Thyroid gland (tissue), 4 donors: ENCODE results near the gene SMIM35. TPM values are rescaled to one million over a fixed set of nuclear protein-coding genes. Genes with fewer than 3 reads are reported as not detected.

Experiments used
- DNase-seq, 2 donors: peaks; one replicate each; pipeline ENCODE4 v3.0.0-alpha.2; 2019
- H3K27ac ChIP-seq, 3 donors: fragments of 200-600 bp; sonication (generic); 1 replicate in 2 of 3; 2 replicates in 1 of 3; pipeline ENCODE4 v1.5.1; 2016 to 2019; ENCODE audit warnings: mild to moderate bottlenecking in 1 of 3, moderate library complexity in 1 of 3
- H3K27me3 ChIP-seq: fragments of 200-600 bp; sonication (generic); one replicate; pipeline ENCODE4 v1.5.1; 2019
- H3K36me3 ChIP-seq, 2 donors: fragments of 200-600 bp; sonication (generic); one replicate each; pipeline ENCODE4 v1.5.1; 2016 to 2019
- H3K4me1 ChIP-seq, 2 donors: fragments of 200-600 bp; sonication (generic); one replicate each; pipeline ENCODE4 v1.5.1; 2017 to 2019
- H3K4me3 ChIP-seq, 3 donors: fragments of 200-600 bp; sonication (generic); replicated peaks in 1 of 3; 1 replicate in 2 of 3; 2 replicates in 1 of 3; pipeline ENCODE4 v1.5.1; 2016; ENCODE audit warnings: mild to moderate bottlenecking in 1 of 3
- H3K9me3 ChIP-seq: fragments of 200-600 bp; sonication (generic); one replicate; pipeline ENCODE4 v1.5.1; 2017
- CTCF ChIP-seq, 6 experiments: fragments of 200-600 bp in 3 of 6; fragments of 450-650 bp in 3 of 6; sonication (generic) in 3 of 6; IDR thresholded peaks; one replicate each; pipeline ENCODE4 v1.5.1; 2016 to 2019; ENCODE audit warnings: antibody characterized with exemption in 6 of 6, mild to moderate bottlenecking in 2 of 6, inconsistent platforms in 1 of 6, moderate library complexity in 1 of 6
- POLR2A ChIP-seq, 2 donors: fragments of 450-650 bp; IDR thresholded peaks; one replicate each; pipeline ENCODE4 v1.6.1; 2017; ENCODE audit warnings: antibody characterized with exemption in 2 of 2, mild to moderate bottlenecking in 2 of 2, moderate library complexity in 1 of 2
- WGBS, 2 donors: methylation state at CpG; one replicate each; pipeline ENCODE4 v1.1.5; 2017; 5-methylcytosine and 5-hydroxymethylcytosine counted together
- intact Hi-C: fragments of 100-400 bp; cut with DNase I; formaldehyde crosslinking; loops from one replicate; pipeline ENCODE4 v1.15.1; 2023
- total RNA-seq, 4 donors: library from RNA; depleted of rRNA; stranded (reverse); fragments of >200 nt; gene quantifications; one replicate each; pipeline ENCODE4 v1.2.3, GENCODE V29; 2016

The SMIM35 gene
- total RNA-seq, 4 donors from 2014 or later: not detected

DNA sequence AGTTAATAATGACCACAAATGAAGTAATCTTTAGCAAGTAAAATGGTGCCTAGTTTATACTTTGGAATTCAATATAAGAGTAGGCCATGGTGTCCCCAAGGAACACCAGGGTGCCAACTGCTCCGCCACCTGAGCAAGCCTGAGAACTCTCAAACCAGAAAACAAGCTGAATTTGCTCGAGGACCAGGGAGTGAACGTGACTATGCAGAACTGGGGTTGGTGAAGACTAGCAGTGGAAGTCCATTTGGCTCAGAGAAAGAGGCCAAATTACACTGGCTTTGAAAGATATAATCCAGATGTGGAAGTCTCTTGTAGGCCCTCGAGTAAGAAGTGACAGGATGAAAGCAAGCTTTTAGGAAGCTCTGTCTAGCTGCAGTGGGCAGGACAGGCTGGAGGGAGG lies 8.7 kb upstream of the SMIM35 start:
- no peak for TF ChIP-seq POLR2A (IDR thresholded peaks at IDR 0.05)
- no peak for TF ChIP-seq CTCF (IDR thresholded peaks at IDR 0.05)
- intact Hi-C loops: no loop called here

DNA sequence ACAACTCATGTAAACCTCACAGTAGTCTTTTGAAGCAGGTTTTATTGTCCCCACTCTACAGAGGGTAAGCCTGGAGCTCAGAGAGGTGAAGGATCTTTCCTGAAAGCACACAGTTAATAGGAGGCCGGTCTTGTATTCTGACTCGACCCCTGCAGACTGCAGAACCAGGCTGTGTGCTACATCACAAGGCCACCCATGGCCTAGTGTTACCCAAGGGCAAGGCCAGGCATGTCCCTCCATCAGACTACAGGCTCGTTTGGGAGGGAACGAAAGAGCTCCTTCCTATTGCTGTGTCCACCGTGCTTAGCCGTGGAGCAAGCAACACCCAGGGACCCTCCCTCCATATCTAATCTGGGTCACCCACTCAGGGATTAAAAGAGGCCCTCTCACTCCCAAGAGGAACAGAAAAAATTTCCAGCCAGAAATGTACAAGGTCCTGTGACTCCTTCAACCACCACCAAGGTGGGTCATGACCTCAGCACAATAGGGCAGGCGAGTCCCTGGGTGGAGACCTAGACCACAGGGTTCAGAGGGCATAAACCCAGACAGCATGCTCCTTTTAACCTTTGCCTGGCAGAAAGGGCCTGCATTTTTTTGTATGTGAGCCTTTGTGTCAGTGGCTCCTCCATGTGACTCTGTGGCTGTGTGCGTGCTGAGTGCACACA lies 6.3 kb upstream of the SMIM35 start:
- WGBS, 2 donors: 78 to 81% methylated on average over 7 to 8 of the region's 8 CpGs
- Histone ChIP-seq H3K36me3 (no peaks in the 10 kb centered on the region), H3K4me3 (no peak overlapping the region), H3K4me1 (peaks cover 0 to 14% of the 10 kb centered on the region in 2 donors), H3K9me3 (no peaks in the 10 kb centered on the region), H3K27ac (no peak overlapping the region), H3K27me3 (no peaks in the 10 kb centered on the region)
- TF ChIP-seq POLR2A (IDR thresholded peaks at IDR 0.05) (no peak), CTCF (IDR thresholded peaks at IDR 0.05) (no peak)
- DNase-seq: no peak
- intact Hi-C loops: no loop called here

More for the DNA sequence above, 8.7 kb upstream of the SMIM35 start:
- peak overlapping the region in 1 of 3 donors; percentile 10 for H3K27ac ChIP-seq
- no peak for DNase-seq
- H3K4me3 ChIP-seq: no peak overlapping the region
- no peaks in the 10 kb centered on the region for H3K9me3 ChIP-seq
- H3K4me1 ChIP-seq: peaks cover 4 to 26% of the 10 kb centered on the region in 2 donors
- H3K27me3 ChIP-seq: no peaks in the 10 kb centered on the region
- H3K36me3 ChIP-seq: no peaks in the 10 kb centered on the region
- 60 to 75% methylated on average over 4 of the region's 4 CpGs for WGBS, 2 donors

DNA sequence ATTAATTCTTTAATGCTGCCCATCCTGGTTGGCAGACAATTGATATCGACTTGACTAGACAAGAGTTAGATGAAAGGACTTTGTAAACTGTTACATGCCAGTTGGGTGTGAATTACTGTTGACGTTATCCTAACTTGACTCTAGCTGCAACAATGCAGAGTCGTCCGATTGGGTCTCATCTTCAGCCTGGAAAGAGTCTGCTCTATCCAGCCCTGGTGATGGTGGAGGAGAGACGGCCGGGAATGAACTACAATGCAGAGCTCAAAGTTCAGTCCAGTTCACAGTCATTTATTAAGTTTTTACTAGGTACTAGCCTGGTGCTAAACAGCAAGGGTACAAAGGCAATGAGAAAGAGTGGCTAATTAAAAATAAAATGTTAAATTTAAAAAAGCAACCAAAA lies 4.9 kb upstream of the SMIM35 start:
- no peaks in the 10 kb centered on the region for H3K27me3 ChIP-seq
- TF ChIP-seq CTCF (IDR thresholded peaks at IDR 0.05) (no peak), POLR2A (IDR thresholded peaks at IDR 0.05) (no peak)
- DNase-seq: no peak
- no peak overlapping the region for H3K27ac ChIP-seq
- H3K9me3 ChIP-seq: no peaks in the 10 kb centered on the region
- intact Hi-C loops: no loop called here
- H3K4me1 ChIP-seq: peaks cover 0 to 14% of the 10 kb centered on the region in 2 donors
- H3K4me3 ChIP-seq: no peak overlapping the region
- 86 to 91% methylated on average over 6 of the region's 6 CpGs for WGBS, 2 donors
- H3K36me3 ChIP-seq: no peaks in the 10 kb centered on the region

DNA sequence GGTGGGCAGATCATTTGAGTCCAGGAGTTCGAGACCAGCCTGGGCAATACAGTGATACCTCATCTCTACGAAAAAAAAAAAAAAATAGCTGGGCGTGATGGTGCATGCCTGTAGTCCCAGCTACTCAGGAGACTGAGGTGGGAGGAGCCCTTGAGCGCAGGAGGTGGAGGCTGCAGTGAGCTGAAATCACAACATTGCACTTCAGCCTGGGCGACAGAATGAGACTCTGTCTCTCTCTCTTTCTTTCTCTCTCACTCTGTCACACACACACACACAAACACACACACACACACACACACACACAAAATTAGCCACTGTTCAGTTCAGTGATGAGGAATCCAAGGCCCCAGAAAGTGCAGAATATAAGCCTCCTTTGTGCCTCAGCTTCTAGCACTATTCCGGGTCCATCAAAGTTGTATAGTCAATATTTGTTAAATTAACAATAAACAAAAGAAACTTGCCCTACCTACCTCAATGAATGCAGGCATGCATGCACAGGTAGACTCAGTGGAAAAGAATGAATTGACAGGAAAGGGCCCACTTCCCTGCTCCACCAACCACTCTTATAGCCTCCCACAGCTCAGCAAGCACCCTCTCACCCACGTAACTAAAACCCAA lies 3.9 kb upstream of the SMIM35 start:
- H3K4me1 ChIP-seq: peaks cover 0 to 6% of the 10 kb centered on the region in 2 donors
- 60 to 65% methylated on average over 7 of the region's 7 CpGs for WGBS, 2 donors
- DNase-seq: peak; percentile 56 to 57
- no peak overlapping the region for H3K27ac ChIP-seq
- intact Hi-C loops: no loop called here
- TF ChIP-seq CTCF (IDR thresholded peaks at IDR 0.05) (no peak), POLR2A (IDR thresholded peaks at IDR 0.05) (no peak)
- no peaks in the 10 kb centered on the region for H3K9me3 ChIP-seq
- no peaks in the 10 kb centered on the region for H3K27me3 ChIP-seq
- H3K4me3 ChIP-seq: no peak overlapping the region
- no peaks in the 10 kb centered on the region for H3K36me3 ChIP-seq

DNA sequence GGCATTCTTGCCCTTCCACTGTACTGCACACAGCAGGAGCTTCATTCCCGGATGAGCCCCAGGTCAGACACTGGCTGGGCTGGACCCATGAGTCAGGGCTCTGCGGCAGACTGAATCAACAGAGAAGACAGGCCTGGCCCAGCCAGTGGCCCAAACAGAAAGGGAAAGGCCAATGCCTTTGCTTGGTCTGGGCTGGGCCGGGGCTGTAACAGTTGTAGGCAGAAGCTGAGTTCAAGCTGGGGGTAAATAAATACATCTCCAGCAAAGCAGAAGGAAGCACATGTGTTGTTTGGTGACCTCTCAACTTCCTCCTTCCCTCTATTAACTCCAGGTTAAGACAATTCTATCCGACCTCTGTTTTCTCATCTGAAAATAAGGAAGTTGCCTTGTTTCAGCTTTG lies 1.8 kb upstream of the SMIM35 start:
- Histone ChIP-seq H3K9me3 (no peaks in the 10 kb centered on the region), H3K4me1 (peaks cover 8 to 14% of the 10 kb centered on the region in 2 donors), H3K27me3 (no peaks in the 10 kb centered on the region), H3K27ac (no peak overlapping the region), H3K4me3 (no peak overlapping the region), H3K36me3 (no peaks in the 10 kb centered on the region)
- intact Hi-C loops: no loop called here
- WGBS, 2 donors: 75 to 84% methylated on average over 4 of the region's 4 CpGs
- peak in 1 of 2 donors; percentile 7 for DNase-seq
- TF ChIP-seq CTCF (IDR thresholded peaks at IDR 0.05) (no peak), POLR2A (IDR thresholded peaks at IDR 0.05) (no peak)
